IMR-90 (cell line): ENCODE data around the gene PLEKHB2. TPM values are rescaled to one million over a fixed set of nuclear protein-coding genes. Genes with fewer than 3 reads are reported as not detected.

Source experiments
- ATAC-seq: fragments of 200-7000 bp; cut with Tn5 transposase; 2 replicates; pipeline ENCODE4 v1.9.1; 2020; ENCODE audit warnings: low read depth, mild to moderate bottlenecking, moderate library complexity
- BruUV-seq: library from RNA; stranded (reverse); fragments of 400-500 nt; replicated peaks from 2 replicates; lab custom pipeline; 2021; lab: Mats Ljungman, UMichigan
- CTCF ChIA-PET: fragments of 300-600 bp; formaldehyde crosslinking; extraction: SDS; loops from one replicate; lab custom pipeline; 2021; ENCODE audit warnings: antibody characterized with exemption; lab: Yijun Ruan, JAX
- POLR2A ChIA-PET: fragments of 300-600 bp; sonication (Branson Sonifier 250); formaldehyde crosslinking; loops from one replicate; lab custom pipeline; 2022; ENCODE audit warnings: antibody characterized with exemption; ENCODE audit not compliant: unreplicated experiment; lab: Charles Lee
- DNase-seq: peaks from one replicate; pipeline ENCODE4 v3.0.0; 2013
- H2AFZ ChIP-seq: replicated peaks from 2 replicates; pipeline ENCODE3; 2013; ENCODE audit warnings: low read length, mild to moderate bottlenecking; ENCODE audit not compliant: poor library complexity
- H2AK5ac ChIP-seq: 2 replicates; pipeline ENCODE4 v1.6.1; 2013; ENCODE audit warnings: low read depth, low read length, inconsistent platforms
- H2AK9ac ChIP-seq: replicated peaks from 2 replicates; pipeline ENCODE3; 2013; ENCODE audit warnings: mild to moderate bottlenecking, low read depth, low read length, moderate library complexity; ENCODE audit not compliant: poor library complexity
- H2BK120ac ChIP-seq: 2 replicates; pipeline ENCODE4 v1.6.1; 2013; ENCODE audit warnings: low read depth, low read length, inconsistent platforms
- H2BK15ac ChIP-seq: 3 replicates; pipeline ENCODE4 v1.6.1; 2013; ENCODE audit warnings: low read depth, low read length, inconsistent platforms
- H2BK20ac ChIP-seq: 2 replicates; pipeline ENCODE4 v1.6.1; 2013; ENCODE audit warnings: low read depth, mild to moderate bottlenecking, inconsistent platforms, low read length, moderate library complexity
- H2BK5ac ChIP-seq: 2 replicates; pipeline ENCODE4 v1.6.1; 2013; ENCODE audit warnings: mild to moderate bottlenecking, low read depth, low read length, inconsistent platforms; ENCODE audit not compliant: poor library complexity, severe bottlenecking
- H3K14ac ChIP-seq: replicated peaks from 2 replicates; pipeline ENCODE4 v1.6.1; 2013; ENCODE audit warnings: low read depth, low read length, inconsistent platforms
- H3K18ac ChIP-seq: 2 replicates; pipeline ENCODE4 v1.6.1; 2013; ENCODE audit warnings: low read depth, low read length, control low read depth
- H3K23ac ChIP-seq: 2 replicates; pipeline ENCODE4 v1.6.1; 2013; ENCODE audit warnings: low read depth, low read length, inconsistent platforms
- H3K27ac ChIP-seq: 2 replicates; pipeline ENCODE4 v1.5.1; 2013; ENCODE audit warnings: mild to moderate bottlenecking, control low read depth, low read length; ENCODE audit not compliant: insufficient read depth
- H3K27me3 ChIP-seq: 2 replicates; pipeline ENCODE4 v1.6.1; 2013; ENCODE audit warnings: low read length; ENCODE audit not compliant: control insufficient read depth, insufficient read depth
- H3K36me3 ChIP-seq: 2 replicates; pipeline ENCODE4 v1.6.1; 2013; ENCODE audit warnings: low read length, mixed read lengths; ENCODE audit not compliant: control insufficient read depth, insufficient read depth
- H3K4ac ChIP-seq: 2 replicates; pipeline ENCODE4 v1.6.1; 2013; ENCODE audit warnings: low read depth, low read length, inconsistent platforms
- H3K4me1 ChIP-seq: 2 replicates; pipeline ENCODE4 v1.6.1; 2013; ENCODE audit warnings: low read length, mixed read lengths; ENCODE audit not compliant: control insufficient read depth, insufficient read depth
- H3K4me2 ChIP-seq: 2 replicates; pipeline ENCODE4 v1.6.1; 2013; ENCODE audit warnings: low read depth, mild to moderate bottlenecking, control low read depth, low read length, moderate library complexity
- H3K4me3 ChIP-seq: 2 replicates; pipeline ENCODE4 v1.5.1; 2013; ENCODE audit warnings: low read depth, mild to moderate bottlenecking, control low read depth, low read length, moderate library complexity; ENCODE audit not compliant: insufficient read depth
- H3K56ac ChIP-seq: 2 replicates; pipeline ENCODE4 v1.6.1; 2013; ENCODE audit warnings: low read length, inconsistent platforms; ENCODE audit not compliant: insufficient read depth; ENCODE audit errors: extremely low read depth
- H3K79me1 ChIP-seq, 2 experiments: 2 replicates each; pipeline ENCODE4 v1.6.1; 2013; ENCODE audit warnings: low read length in 2 of 2, inconsistent platforms in 1 of 2, low read depth in 1 of 2
- H3K9ac ChIP-seq: 2 replicates; pipeline ENCODE4 v1.6.1; 2013; ENCODE audit warnings: low read depth, low read length, control low read depth
- H3K9me1 ChIP-seq: 2 replicates; pipeline ENCODE4 v1.6.1; 2013; ENCODE audit warnings: low read length, inconsistent platforms; ENCODE audit not compliant: insufficient read depth
- H3K9me3 ChIP-seq: 2 replicates; pipeline ENCODE4 v1.6.1; 2013; ENCODE audit warnings: low read length; ENCODE audit not compliant: control insufficient read depth, insufficient read depth
- H4K20me1 ChIP-seq: 2 replicates; pipeline ENCODE4 v1.6.1; 2013; ENCODE audit warnings: low read length, inconsistent platforms; ENCODE audit not compliant: insufficient read depth
- H4K5ac ChIP-seq: 2 replicates; pipeline ENCODE4 v1.6.1; 2013; ENCODE audit warnings: mild to moderate bottlenecking, low read depth, low read length, control low read depth
- H4K8ac ChIP-seq, 2 experiments: 2 replicates each; pipeline ENCODE4 v1.6.1; 2013; ENCODE audit warnings: low read depth in 2 of 2, low read length in 2 of 2, control low read depth in 1 of 2, inconsistent platforms in 1 of 2
- H4K91ac ChIP-seq: 2 replicates; pipeline ENCODE4 v1.6.1; 2013; ENCODE audit warnings: low read depth, low read length, inconsistent platforms; ENCODE audit not compliant: insufficient read depth
- MAZ ChIP-seq: IDR thresholded peaks from 2 replicates; pipeline ENCODE4 v1.6.1; 2012; ENCODE audit warnings: low read depth, mild to moderate bottlenecking, low read length, improper control_type of control experiment, moderate library complexity, borderline replicate concordance
- USF2 ChIP-seq: fragments of 150-350 bp; IDR thresholded peaks from 2 replicates; pipeline ENCODE4 v1.6.1; 2017; ENCODE audit warnings: mild to moderate bottlenecking, antibody characterized with exemption, low read length, low read depth
- WGBS, 2 experiments: methylation state at CpG; one replicate each; pipeline versions ENCODE4 v1.1.5 to v1.1.7; 2013; ENCODE audit warnings: missing lambda C conversion rate in 2 of 2; ENCODE audit not compliant: insufficient read length in 1 of 2; ENCODE audit errors: extremely low coverage in 2 of 2; 5-methylcytosine and 5-hydroxymethylcytosine counted together
- dilution Hi-C: fragments of 300-500 bp; cut with HindIII; formaldehyde crosslinking; loops from one replicate; pipeline ENCODE4 v1.14.3; 2018; ENCODE audit warnings: low sequenced_read_pairs; ENCODE audit not compliant: unreplicated experiment
- in situ Hi-C: fragments of 300-500 bp; cut with MboI; formaldehyde crosslinking; loops from 3 replicates; pipeline ENCODE4 v1.14.3; 2019; ENCODE audit warnings: low sequenced_read_pairs, inconsistent platforms, mixed read lengths
- intact Hi-C: fragments of 100-400 bp; cut with micrococcal nuclease; formaldehyde crosslinking; loops from 2 replicates; pipeline ENCODE4 v1.10.0; 2022
- polyA plus RNA-seq, 3 experiments: library from polyadenylated mRNA; depleted of rRNA; stranded (reverse); fragments of >200 nt; gene quantifications; 2 replicates each; pipeline ENCODE4 v1.2.3, GENCODE V29; 2012; ENCODE audit warnings: low replicate concordance in 1 of 3
- total RNA-seq: library from RNA; depleted of rRNA; stranded (reverse); fragments of >200 nt; gene quantifications from 2 replicates; pipeline ENCODE4 v1.2.3, GENCODE V29; 2012

The PLEKHB2 gene
- total and polyA plus RNA-seq, 2 of the 4 experiments (the other 2 are of a cell fraction) = 62.9 to 82.1 TPM

- no peaks in the 10 kb centered on the region for H3K9me3 ChIP-seq
- H3K79me1 ChIP-seq = peaks cover 10 to 14% of the 10 kb centered on the region in 2 experiments; a peak in 1 of 4 replicates
- ChIA-PET CTCF (interaction anchor here (0.6 kb wide), 1 partner anchor 333 kb away, joined by 3 read pairs; no protein-coding TSS in a partner anchor), POLR2A (no interaction called here)
- no peak overlapping the region for H3K4ac ChIP-seq
- H3K4me3 ChIP-seq = no peak overlapping the region
- H3K23ac ChIP-seq = no peak overlapping the region
- no peaks in the 10 kb centered on the region for H3K27me3 ChIP-seq
- no peak overlapping the region for H3K4me2 ChIP-seq
- H3K14ac ChIP-seq = no peak overlapping the region
- no peak overlapping the region for H4K5ac ChIP-seq
- 0 out of 2 replicates have a peak, but pooled peaks cover 3% of the 10 kb centered on the region for H3K9me1 ChIP-seq
- in situ Hi-C loops = no loop called here
- no peaks in the 10 kb centered on the region; the same call in 1 of the 2 replicates for H4K20me1 ChIP-seq
- H3K9ac ChIP-seq = no peak overlapping the region
- no peak overlapping the region for H3K27ac ChIP-seq
- dilution Hi-C loops = no loop called here
- H4K91ac ChIP-seq = no peak overlapping the region
- no peaks in the 10 kb centered on the region for H3K4me1 ChIP-seq
- no peak overlapping the region for H2BK15ac ChIP-seq
- no peak overlapping the region for H2BK120ac ChIP-seq
- no peak overlapping the region for H2AFZ ChIP-seq
- no peak overlapping the region for H2AK9ac ChIP-seq
- no peak overlapping the region for H3K18ac ChIP-seq
- WGBS, 2 experiments = no CpG with 5 or more reads among the region's 2 CpGs
- H2BK5ac ChIP-seq = no peak overlapping the region
- no peak for ATAC-seq
- H2BK20ac ChIP-seq = no peak overlapping the region
- intact Hi-C loops = no loop called here
- peaks cover 36% of the 10 kb centered on the region for H3K36me3 ChIP-seq
- no peak overlapping the region for H2AK5ac ChIP-seq
- no peak overlapping the region for H3K56ac ChIP-seq
- TF ChIP-seq USF2 (no peak), MAZ (no peak)
- H4K8ac ChIP-seq = no peak overlapping the region
- no peak for DNase-seq
- BruUV-seq = no TSS peak
Observed at GRCh38 chr2:131130298-131130596, 25.1 kb downstream of the PLEKHB2 start.
